Superior temporal gyrus (tissue), 1 donor: ENCODE data around the gene TGFBR1.

Experiments
- DNase-seq: peaks from one replicate; pipeline ENCODE4 v3.0.0-alpha.2; 2016; ENCODE audit errors: extremely low spot score

Gene TGFBR1

DNA sequence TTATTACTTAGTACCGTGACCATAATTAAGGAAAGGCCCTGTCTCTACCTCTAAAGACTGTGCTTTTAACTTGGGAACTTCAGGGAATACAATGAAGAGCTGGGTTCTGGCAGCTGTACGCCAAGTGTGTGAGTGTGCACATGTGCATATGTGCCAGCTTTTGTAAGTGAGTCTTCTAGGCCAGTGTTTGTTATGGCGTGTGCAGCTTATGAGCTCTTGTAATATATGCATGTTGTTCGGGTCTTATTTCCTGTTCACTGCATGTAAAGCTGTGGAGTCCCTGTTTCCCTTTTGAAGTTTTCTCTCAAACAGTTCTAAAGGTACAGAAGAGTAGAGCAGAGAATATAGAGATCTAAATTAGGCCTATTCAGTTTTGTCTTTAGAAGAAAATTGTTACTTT, 30.5 kb downstream of the TGFBR1 start:
- DNase-seq, result no peak

DNA sequence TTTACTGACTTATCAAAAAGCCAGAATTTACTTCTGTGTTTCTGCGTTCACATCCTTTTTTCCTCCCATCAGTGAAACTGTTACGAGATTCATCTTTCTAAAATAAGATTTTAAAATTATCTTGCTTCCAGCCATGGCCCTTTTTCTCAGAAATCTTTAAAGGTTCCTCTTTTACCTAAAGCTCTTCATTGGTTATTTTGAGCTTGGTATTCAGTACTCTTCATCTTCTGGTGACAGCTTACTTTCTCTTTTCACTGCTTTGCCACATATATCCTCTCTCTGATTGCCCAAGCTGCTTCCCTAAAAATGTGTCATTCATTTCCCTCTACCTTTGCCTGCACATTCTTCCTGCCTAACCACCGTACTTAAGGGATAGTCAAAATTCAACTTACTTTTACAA, 32.3 kb downstream of the TGFBR1 start:
- no peak for DNase-seq

DNA sequence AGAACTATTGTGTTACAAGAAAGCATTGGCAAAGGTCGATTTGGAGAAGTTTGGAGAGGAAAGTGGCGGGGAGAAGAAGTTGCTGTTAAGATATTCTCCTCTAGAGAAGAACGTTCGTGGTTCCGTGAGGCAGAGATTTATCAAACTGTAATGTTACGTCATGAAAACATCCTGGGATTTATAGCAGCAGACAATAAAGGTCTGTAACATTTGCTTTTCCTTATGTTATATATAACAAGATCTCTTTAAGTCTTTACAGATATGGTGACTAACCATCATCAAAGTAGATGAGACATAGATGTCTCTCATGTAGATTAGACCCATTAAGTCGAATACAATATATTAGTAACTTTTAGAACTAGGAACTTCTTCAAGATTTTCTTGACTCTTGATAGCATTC, 33.0 kb downstream of the TGFBR1 start:
- DNase-seq, result no peak

DNA sequence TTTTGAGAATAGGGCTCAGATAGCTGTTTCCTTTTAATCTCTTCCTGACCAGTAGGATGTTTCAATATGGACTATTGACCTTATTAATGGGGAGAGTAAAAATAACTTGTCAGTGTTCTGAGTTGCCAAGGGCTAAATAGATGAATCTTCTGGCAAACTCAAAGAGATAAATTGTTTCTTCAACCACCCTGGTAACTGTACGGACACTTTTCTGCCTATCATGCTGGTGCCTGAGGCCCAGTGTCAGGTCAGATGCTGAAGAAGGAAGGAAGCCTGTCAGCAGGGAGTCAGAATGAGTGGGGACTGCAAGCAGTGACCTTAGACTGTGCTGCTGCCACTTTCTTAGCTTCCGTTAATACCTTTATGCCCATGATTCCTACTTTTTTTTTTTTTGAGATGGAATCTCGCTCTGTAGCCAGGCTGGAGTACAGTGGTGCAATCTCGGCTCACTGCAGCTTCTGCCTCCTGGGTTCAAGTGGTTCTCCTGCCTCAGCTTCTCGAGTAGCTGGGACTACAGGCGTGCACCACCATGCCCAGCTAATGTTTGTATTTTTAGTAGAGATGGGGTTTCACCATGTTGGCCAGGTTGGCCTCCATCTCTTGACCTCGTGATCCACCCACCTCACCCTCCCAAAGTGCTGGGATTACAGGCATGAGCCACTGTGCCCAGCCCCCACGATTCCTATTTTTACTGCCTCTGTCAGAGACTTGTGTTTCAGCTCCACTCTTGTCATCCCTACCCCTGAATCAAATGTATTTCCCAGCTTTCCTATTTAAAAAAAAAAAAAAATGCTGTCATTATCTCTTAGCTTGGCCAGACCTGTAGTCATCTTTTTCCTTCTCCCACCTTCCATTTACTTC, 33.7 kb downstream of the TGFBR1 start:
- no peak for DNase-seq

DNA sequence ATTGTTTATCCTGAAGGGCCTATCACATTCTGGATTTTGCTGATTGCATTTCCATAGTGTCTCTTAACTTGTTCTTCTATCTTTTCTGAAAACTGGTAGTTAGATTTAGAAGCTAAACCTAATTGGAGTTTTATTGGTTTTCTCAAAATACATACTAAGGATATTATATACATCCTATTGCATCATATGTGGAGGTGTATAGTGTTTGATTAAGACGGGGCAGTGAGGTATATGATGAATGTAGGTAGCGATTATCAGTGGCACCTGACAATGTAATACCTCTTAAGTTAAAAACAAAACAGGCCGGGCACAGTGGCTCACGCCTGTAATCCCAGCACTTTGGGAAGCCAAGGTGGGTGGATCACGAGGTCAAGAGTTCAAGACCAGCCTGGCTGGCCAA, 35.0 kb downstream of the TGFBR1 start:
- DNase-seq, result no peak

DNA sequence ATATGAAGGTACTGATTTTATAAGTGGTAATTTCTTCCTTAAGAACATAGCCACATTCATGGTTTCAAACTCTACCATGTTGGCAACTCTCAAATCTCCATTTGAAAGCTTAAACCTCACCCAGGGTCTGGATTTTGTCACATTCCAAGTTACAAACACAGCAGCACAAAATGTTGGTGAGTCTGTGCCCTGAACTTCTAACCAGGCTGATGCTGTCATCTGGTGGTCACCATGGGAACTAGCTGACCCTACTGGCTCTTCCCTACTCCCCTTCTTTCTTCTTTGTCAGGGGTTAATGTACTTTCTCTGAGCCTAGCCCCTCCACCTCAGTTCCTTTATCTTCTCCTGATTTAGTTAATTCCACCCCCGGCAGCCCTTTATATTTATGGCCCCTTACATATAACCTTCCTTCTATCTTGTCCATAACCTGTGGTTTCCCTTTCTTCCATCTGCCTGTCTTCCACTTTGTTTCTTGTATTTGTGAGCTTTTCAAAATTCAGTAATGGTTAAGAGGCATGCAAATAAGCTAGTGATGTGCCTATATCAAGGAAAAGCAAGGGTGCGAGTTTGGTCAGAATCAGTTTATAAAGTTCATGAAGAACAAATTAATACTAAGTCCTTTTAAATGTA, 35.9 kb downstream of the TGFBR1 start:
- peak; percentile 62 for DNase-seq

DNA sequence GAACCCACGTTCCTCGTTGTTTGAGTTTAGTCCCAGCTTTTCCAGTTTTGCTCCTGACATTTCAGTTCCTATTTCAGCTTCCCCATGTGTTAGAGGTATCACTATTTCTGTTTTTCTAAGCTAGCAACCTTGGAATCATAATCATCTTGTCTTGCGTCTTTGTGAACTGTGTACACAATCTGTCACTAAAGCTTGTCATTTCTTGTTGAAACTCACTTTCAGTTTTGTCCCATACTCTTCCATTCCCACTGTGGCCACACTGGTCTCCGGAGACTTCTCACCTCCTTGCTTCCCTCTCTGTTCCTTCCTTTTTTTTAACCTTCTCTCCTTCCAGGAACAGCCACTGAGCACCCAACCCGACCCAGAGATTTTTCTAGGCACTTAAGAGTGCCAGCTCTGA, 36.9 kb downstream of the TGFBR1 start:
- DNase-seq, result no peak

DNA sequence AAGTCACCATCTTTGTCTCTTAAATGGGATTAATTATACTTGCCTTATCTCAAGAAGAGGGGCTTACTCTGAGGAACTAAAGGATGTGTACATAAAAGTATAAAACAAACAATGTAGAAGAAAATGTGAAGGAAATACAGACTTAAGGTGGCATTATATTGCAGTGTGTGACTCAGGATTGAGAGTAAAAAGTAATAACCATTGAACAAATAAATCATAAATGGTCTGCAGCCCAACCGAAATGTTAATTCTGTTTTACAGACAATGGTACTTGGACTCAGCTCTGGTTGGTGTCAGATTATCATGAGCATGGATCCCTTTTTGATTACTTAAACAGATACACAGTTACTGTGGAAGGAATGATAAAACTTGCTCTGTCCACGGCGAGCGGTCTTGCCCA, 37.4 kb downstream of the TGFBR1 start:
- no peak for DNase-seq

DNA sequence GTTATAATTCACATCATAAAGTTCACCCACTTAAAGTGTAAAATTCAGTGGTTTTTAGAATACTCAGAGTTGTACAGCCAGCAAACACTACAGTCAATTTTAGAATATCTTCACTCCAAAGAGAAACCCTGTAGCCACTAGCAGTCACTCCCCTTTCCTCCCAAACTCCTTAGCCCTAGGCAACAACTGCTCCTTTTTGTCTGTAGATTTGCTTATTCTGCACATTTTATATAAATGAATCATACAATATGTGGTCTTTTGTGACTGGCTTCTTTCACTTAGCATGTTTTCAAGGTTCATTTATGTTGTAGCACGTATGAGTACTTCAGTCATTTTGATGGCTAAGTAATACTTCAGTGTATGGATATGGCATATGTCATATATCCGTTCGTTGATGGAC, 38.7 kb downstream of the TGFBR1 start:
- DNase-seq, result no peak

DNA sequence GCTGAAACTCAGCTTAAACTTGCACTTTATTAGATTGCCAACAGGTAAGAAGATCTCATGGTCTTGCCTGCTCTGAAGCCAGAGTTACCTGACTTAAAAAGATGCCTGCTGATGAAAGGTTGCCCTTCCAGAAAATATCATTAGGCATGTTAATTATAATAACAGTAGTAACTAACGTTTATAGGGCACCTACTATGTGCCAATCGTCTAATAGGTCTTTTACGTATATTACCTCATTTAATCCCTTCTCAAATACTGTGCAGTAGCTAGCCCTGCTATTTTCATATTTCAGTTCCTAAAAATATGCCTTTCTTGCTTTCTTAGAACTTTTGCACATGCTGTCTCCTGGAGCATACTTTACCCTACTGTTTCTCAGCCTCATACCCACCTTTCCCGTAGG, 40.1 kb downstream of the TGFBR1 start:
- DNase-seq, result no peak

DNA sequence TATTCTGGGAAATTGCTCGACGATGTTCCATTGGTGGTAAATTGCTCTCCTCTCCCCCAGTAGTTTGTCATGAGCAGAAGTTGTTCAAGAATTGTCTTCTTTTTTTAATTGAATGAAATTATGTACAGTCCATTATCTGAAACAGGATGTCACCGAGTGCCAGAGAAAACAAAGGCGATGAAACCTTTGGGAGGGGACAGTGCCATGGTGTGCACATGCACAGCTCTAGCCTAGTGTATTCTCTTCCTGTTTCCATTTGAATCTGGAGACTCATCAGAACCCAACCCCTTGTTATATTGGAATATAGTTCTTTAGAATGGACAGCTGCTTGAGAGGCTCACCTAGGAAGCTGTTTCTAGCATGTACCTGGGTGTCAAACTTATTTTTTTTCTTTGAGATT, 41.7 kb downstream of the TGFBR1 start:
- no peak for DNase-seq

DNA sequence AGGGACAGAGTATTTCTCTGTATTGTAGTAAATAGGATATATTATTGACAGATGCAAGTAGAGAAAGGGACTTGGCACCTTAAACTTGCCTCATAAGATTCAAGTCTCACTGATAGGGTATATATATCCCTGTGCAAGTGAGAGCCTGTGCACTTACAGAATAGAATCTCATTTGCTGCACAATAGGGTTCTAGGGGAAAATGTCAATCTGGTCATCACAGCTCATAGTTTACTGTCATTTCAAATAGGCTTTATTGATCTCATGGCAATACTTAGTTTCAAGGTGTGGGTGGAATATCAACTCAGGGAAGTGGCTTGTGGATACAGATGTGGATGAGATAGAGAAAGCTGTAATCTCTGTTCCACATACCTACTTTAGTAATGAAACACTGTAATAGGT, 42.3 kb downstream of the TGFBR1 start:
- DNase-seq, result no peak

DNA sequence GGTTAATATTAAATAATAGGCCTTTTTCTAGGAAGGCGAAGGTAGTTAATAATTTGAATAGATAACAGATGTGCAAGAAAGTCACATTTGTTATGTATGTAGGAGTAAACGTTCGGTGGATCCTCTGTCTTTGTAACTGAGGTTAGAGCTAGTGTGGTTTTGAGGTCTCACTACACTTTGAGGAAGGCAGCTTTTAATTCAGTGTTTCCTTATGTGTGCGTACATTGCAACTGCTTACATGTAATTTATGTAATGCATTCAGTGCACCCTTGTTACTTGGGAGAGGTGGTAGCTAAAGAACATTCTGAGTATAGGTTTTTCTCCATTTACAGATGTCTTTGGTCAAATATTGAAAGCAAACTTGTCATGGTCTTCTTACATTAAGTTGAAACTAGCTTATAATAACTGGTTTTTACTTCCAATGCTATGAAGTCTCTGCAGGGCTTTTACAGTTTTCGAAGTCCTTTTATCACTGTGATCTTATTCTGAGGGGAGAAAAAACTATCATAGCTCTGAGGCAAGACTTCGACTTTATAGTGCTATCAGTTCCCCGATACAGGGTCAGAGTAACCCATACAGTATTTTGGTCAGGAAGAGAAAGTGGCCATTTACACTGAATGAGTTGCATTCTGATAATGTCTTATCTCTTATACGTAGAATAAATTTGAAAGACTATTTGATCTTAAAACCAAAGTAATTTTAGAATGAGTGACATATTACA, 45.7 kb downstream of the TGFBR1 start:
- no peak for DNase-seq

DNA sequence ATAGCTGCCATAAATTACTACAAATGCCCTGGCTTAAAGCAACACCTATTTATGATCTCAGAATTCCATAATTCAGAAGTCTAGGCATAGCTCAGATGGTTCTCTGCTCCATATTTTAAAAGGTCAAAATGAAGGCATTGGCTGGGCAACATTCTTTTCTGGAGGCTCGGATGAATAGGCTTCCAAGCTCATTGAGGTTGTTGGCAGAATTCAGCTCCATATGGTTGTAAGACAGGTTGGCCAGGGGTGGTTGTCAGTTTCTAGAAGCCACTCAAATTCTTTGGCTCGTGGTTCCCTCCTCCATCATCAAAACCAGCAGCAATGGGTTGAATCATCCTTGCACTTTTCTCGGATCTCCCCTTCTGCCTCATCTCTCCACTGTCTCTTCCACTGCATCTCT, 49.4 kb downstream of the TGFBR1 start:
- no peak for DNase-seq

DNA sequence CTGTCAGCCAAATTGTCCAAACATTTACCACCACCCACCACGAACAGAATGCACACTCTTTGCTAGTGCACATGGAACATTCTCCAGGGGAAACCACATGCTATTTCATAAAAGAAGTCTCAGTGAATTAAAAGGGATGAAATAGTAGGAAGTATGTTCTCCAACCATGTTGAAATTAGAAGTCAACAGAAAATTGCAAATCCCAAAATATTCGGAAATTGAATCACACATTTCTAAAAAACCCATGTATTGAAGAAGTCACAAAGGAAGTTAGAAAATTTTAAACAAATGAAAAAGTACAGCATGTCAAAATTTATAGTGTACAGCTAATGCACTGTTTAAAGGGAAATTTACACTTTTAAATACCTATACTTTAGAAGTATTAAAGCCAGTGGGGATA, 50.8 kb downstream of the TGFBR1 start:
- no peak for DNase-seq

DNA sequence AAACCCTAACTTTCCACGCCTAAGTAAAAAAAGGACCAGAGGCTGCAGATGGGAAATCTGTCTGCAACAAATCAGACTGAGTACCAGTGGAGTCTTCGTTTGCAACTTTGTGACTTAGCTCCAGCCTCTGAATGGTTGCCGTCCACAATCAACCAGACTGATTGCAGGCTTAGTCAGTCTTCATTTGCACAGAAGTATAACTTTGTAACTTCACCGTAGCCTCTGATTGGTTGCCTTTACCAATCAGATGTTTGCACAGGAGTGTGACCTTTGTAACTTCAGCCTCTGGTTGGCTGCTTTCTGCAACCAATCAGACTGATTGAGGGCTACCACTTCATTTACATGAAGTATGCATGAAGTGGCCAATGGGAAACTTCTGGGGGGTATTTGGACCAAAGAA, 53.7 kb downstream of the TGFBR1 start:
- DNase-seq, result no peak

DNA sequence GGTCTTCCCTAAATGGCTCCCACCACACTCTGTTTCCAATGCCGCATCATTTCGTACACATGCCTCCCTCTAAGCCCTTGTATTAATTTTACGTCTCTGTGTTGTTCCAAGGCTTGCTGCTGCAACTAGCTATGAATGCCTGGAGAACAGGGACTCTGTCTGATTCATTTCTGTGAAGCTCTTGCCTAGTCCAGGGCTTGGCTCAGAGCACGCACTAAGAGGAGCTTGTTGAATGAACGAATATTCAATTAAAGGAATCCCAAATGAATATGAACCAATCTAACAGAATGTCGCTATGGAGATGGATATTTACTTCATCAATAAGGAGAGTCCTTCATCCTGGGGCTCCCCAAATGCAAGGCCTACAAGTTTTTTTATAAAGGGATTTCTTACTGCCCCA, 55.3 kb downstream of the TGFBR1 start:
- DNase-seq, result no peak

DNA sequence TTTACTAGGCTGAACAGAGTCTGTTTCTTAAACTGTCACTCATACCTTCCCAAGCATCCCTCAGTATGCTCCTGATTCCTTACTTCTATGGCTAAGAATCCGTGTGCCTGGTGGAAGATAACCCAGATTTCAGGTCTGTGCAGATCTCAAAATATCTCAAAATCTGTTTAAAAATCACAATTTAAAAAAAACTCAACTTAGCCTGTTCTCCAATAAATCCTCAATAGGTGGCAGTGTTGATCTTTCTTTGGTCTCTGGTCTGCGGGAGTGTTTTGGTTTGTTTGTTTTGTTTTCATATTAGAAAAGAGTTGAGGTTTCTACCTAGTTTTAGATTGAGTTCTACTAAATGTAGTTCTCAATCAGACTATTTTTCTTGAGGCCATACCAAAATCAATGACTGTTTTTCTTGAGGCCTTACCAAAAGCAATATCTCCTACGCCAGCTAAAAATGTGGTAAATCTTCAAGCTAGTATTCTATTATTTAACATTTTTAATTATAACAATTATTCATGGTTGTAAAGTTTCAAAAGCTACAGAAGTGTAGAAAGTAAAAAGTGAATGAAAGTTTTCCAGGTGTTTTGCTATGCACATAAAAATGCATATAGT, 57.9 kb downstream of the TGFBR1 start:
- peak; percentile 76 for DNase-seq

DNA sequence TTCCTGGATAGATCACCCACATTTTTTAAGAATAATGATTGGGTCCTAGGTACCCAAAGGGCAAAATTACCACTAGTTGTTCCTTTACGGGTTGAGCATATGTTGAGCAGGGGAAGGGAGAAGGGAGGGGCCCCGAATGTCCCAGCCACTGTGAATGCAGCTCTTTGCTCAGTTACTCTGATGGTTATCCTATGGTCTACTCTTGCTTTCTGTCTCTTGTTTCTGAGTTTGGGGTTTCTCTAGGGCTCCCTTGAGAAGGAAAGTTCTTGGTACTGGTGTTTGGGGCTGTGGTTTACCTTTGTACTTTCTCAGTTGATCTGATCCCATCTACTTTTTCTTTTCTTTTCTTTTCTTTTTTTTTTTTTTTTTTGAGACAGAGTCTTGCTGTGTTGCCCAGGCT, 61.2 kb downstream of the TGFBR1 start:
- DNase-seq, result no peak

DNA sequence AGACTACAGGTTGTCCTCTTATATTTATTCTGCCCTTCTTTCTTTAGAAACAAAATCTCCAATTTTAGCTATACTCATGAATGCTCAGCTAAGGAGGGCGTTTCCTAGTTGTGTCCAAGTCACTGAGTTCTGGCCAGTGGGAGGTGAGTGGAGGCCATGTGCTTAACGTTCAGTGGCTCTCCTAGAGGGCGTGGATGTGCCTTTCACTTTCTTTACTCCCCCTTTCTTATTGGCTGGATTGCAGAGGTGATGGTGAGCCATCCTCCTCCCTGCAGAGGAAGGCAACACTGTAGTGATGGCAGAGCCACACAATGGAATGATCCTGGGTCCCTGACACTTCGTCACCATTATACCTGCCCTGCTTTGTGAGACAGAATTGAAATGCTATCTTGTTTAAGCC, 62.2 kb downstream of the TGFBR1 start:
- DNase-seq, result no peak

DNA sequence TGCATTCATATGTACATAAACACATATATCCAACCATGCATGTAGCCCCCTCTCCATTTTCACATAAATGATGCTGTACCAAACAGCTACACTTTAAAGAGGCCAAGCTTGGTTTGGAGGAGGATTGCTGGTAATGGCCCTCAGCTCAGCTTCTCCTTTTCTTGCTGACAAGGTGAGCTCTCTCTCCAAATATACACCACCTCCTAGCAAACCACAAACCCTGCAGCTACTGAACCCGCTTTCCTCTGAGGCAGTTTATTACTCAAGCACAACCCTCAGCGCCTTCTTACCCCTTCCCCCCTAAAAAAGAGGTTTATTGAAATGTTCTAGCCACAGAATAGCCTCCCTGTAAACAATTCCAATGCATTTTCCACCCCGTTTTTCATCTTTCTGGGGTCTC, 62.8 kb downstream of the TGFBR1 start:
- DNase-seq, result no peak

DNA sequence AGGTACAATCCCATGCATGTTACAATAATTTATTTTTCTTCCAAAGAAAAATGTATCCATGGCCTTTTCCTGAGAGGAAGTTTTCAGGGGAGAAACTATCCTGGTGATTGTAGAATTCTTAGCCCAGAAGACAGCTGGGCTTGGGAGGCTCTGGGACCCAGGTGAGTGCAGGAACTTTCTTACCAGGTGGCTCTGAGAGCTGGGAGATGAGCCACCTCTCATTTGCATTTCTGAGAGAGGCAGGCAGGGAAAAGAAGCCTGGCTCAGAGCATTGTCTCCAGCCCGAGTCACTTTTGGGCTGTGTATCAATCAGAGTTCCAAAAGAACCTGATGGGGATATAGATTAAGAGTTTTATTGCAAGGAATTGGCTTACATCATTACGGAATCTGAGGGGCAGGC, 64.2 kb downstream of the TGFBR1 start:
- DNase-seq, result no peak
